NOMO-1 (cell line): ENCODE measurements around the gene SIL1.

Source experiments
- DNase-seq, 2 experiments: peaks; one replicate each; lab custom pipeline; 2025; ENCODE audit not compliant: unreplicated experiment in 2 of 2; lab: John Stamatoyannopoulos, UW

The SIL1 gene

GRCh38 chr5:138964647-138965201, 233.4 kb downstream of the SIL1 start:
- DNase-seq, result no peak

GRCh38 chr5:138963763-138964371, 234.3 kb downstream of the SIL1 start:
- DNase-seq, result no peak

GRCh38 chr5:138962614-138963370, 235.4 kb downstream of the SIL1 start:
- DNase-seq, result no peak

GRCh38 chr5:138961729-138962128, 236.4 kb downstream of the SIL1 start:
- DNase-seq, result no peak

GRCh38 chr5:138961221-138961620, 236.9 kb downstream of the SIL1 start:
- DNase-seq, result no peak

GRCh38 chr5:138960145-138960692, 237.9 kb downstream of the SIL1 start:
- DNase-seq, result no peak

- no peak for DNase-seq
Observed at GRCh38 chr5:138956801-138957200, 241.4 kb downstream of the SIL1 start.

- no peak for DNase-seq
Observed at GRCh38 chr5:138955671-138956295, 242.4 kb downstream of the SIL1 start.

GRCh38 chr5:138955013-138955660, 243.0 kb downstream of the SIL1 start:
- DNase-seq, result no peak

- DNase-seq, result no peak
Observed at GRCh38 chr5:138954257-138955012, 243.7 kb downstream of the SIL1 start.

GRCh38 chr5:138953387-138954256, 244.5 kb downstream of the SIL1 start:
- no peak for DNase-seq

- no peak for DNase-seq
Observed at GRCh38 chr5:138952962-138953361, 245.2 kb downstream of the SIL1 start.

- DNase-seq, result no peak
Observed at GRCh38 chr5:138951986-138952735, 246.0 kb downstream of the SIL1 start.

- no peak for DNase-seq
Observed at GRCh38 chr5:138951091-138951985, 246.8 kb downstream of the SIL1 start.

- DNase-seq, result no peak
Observed at GRCh38 chr5:138950421-138951031, 247.6 kb downstream of the SIL1 start.

GRCh38 chr5:138949988-138950387, 248.2 kb downstream of the SIL1 start:
- no peak for DNase-seq

GRCh38 chr5:138949223-138949574, 249.0 kb downstream of the SIL1 start:
- DNase-seq, result no peak
